HFFc6 (cell line): ENCODE measurements around the gene MRPL27. TPM values are rescaled to one million over a fixed set of nuclear protein-coding genes. Genes with fewer than 3 reads are reported as not detected.

Experiments
- DNase-seq: peaks from one replicate; pipeline ENCODE4 v3.0.0-alpha.2; 2018
- H3K27ac Mint-ChIP-seq: 2 replicates; pipeline ENCODE4 v1.8.0; 2020; ENCODE audit warnings: mild to moderate bottlenecking, mixed read lengths
- H3K27me3 Mint-ChIP-seq: 2 replicates; pipeline ENCODE4 v1.8.0; 2021; ENCODE audit warnings: mild to moderate bottlenecking, moderate library complexity, mixed read lengths; ENCODE audit not compliant: insufficient read depth
- H3K36me3 Mint-ChIP-seq: 2 replicates; pipeline ENCODE4 v1.8.0; 2021; ENCODE audit warnings: low read depth, mixed read lengths
- H3K4me1 Mint-ChIP-seq: 2 replicates; pipeline ENCODE4 v1.8.0; 2020; ENCODE audit warnings: low read depth, mixed read lengths
- H3K4me3 Mint-ChIP-seq: 2 replicates; pipeline ENCODE4 v1.8.0; 2020; ENCODE audit warnings: mild to moderate bottlenecking, moderate library complexity, mixed read lengths
- H3K9me3 Mint-ChIP-seq: 2 replicates; pipeline ENCODE4 v1.8.0; 2020; ENCODE audit warnings: mild to moderate bottlenecking, mixed read lengths
- total RNA-seq, 6 experiments: library from RNA; stranded (reverse); fragmentation: NEBNext Ultra II Directional; extraction: Animal tissue kit (Norgen Biotek cat#: 25700); gene quantifications; 2 replicates in 1 of 6; 3 replicates in 5 of 6; pipeline ENCODE4 v1.2.3, GENCODE V29; 2021
- TF ChIP-seq, protein P1 (sequence below): fragments of 200-600 bp; sonication (generic); IDR thresholded peaks from 2 replicates; pipeline ENCODE4 v1.5.0; 2021; ENCODE audit warnings: antibody characterized with exemption, mild to moderate bottlenecking

The MRPL27 gene
- total RNA-seq, 6 experiments from 2014 or later, result 70.0 to 78.7 (median 75.0) TPM

DNA sequence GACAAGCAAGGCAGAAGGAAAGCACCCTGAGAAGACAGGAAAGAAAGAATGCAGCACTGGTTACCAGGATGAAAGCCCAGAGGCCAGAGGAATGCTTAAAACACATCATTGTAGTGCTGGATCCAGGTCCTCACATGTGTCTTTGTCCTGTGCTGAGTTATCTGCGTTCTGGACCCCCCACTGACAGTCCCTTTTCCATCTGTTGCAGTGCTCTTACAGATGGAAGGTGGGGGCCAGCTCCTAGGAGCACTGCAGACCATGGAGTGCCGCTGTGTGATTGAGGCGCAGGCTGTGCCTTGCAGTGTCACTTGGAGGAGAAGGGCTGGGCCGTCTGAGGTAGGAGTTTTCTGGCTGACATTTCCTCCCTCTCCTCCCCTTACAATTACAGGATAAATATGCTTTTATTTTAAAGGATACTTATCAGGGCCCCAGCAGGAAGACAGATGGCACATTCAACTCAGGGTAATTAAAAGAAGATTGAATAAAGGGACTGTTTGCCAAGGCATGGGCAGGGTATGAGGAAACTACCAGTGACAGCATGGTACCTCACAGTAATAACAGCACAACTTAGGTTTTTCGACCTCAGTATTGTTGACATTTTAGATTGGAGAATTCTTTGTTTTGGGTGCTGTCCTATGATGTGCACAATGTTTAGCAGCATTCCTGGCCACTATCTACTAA, 3.0 kb upstream of the MRPL27 start:
- Mint-ChIP-seq H3K4me1 (peaks cover 34% of the 10 kb centered on the region), H3K27me3 (peaks cover 2% of the 10 kb centered on the region), H3K9me3 (no peaks in the 10 kb centered on the region), H3K36me3 (peaks cover 24% of the 10 kb centered on the region), H3K27ac (no peak overlapping the region; the same call in 1 of the 2 replicates), H3K4me3 (no peak overlapping the region)
- TF ChIP-seq, protein P1, sequence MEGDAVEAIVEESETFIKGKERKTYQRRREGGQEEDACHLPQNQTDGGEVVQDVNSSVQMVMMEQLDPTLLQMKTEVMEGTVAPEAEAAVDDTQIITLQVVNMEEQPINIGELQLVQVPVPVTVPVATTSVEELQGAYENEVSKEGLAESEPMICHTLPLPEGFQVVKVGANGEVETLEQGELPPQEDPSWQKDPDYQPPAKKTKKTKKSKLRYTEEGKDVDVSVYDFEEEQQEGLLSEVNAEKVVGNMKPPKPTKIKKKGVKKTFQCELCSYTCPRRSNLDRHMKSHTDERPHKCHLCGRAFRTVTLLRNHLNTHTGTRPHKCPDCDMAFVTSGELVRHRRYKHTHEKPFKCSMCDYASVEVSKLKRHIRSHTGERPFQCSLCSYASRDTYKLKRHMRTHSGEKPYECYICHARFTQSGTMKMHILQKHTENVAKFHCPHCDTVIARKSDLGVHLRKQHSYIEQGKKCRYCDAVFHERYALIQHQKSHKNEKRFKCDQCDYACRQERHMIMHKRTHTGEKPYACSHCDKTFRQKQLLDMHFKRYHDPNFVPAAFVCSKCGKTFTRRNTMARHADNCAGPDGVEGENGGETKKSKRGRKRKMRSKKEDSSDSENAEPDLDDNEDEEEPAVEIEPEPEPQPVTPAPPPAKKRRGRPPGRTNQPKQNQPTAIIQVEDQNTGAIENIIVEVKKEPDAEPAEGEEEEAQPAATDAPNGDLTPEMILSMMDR, result no peak
- DNase-seq, result no peak

DNA sequence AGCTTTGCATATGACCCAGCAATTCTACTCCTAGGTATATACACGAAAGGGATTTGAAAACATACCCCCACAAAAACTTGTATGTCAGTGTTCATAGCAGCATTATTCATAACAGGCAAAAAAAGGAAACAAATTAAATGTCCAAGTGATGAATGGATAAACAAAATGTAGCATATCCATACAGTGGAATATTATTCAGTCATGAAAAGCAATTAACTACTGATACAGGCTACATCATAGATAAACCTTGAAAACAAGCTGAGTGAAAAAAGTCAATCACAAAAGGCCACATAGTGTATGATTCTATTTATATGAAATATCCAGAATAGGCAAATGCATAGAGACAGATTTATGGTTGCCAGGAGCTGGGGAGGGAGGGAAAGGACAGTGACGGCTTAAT, 721 bp upstream of the MRPL27 start:
- Mint-ChIP-seq H3K4me1 (peaks cover 33% of the 10 kb centered on the region), H3K9me3 (no peaks in the 10 kb centered on the region), H3K4me3 (peak overlapping the region; percentile 99), H3K36me3 (peaks cover 27% of the 10 kb centered on the region), H3K27ac (peak overlapping the region; percentile 99; the same call in 1 of the 2 replicates), H3K27me3 (peaks cover 2% of the 10 kb centered on the region; the same call in 1 of the 2 replicates)
- no peak for DNase-seq
- TF ChIP-seq, protein P1, result no peak

DNA sequence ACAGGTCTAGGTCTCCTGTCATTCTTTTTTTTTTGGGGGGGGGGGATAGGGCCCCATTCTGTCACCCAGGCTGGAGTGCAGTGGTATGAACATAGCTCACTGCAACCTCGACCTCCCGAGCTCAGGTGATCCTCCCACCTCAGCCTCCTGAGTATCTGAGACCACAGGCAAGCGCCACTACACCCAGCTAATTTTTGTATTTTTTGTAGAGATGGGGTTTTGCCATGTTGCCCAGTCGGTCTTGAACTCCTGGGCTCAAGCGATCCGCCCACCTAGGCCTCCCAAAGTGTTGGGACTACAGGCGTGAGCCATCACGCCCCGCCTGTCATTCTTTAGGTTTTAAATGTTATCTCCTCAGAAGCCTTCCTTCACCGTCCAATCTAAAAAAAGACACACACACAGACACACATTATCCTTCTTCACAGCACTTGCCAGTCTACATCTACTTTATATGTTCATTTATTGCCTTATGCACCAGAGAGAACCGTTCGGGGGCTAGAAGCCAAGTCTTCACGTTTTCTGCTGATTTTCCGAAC, 694 bp downstream of the MRPL27 start:
- Mint-ChIP-seq H3K4me3 (peak overlapping the region; percentile 99), H3K27ac (peak overlapping the region; percentile 99), H3K27me3 (peaks cover 2% of the 10 kb centered on the region; the same call in 1 of the 2 replicates), H3K4me1 (peaks cover 28% of the 10 kb centered on the region), H3K9me3 (no peaks in the 10 kb centered on the region), H3K36me3 (peaks cover 38% of the 10 kb centered on the region)
- TF ChIP-seq, protein P1, result no peak
- no peak for DNase-seq

DNA sequence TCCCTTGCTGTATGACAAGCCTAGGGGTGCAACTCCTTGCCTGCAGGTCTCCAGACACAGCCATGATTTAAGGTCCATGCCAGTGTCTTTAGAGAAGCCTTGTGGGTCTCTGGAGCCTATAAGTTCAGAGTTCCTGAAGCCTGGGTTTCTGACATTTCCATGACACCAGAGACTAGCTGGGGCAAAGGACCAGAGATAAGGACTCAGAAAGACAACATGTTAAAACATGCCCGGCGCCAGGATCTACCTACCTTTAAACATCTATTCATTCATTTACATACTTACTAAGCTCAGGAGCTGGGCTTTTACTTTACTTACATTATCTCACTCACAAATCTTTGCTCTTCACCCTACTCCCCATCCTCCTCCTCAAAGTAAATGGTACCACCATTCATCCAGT, 1.5 kb downstream of the MRPL27 start:
- Mint-ChIP-seq H3K36me3 (peaks cover 38% of the 10 kb centered on the region), H3K9me3 (no peaks in the 10 kb centered on the region), H3K4me1 (peaks cover 28% of the 10 kb centered on the region), H3K27ac (peak overlapping the region; percentile 48), H3K4me3 (peak overlapping the region; percentile 99), H3K27me3 (peaks cover 2% of the 10 kb centered on the region; the same call in 1 of the 2 replicates)
- DNase-seq, result no peak
- TF ChIP-seq, protein P1, result no peak

- TF ChIP-seq, protein P1, result no peak
- no peak for DNase-seq
- Mint-ChIP-seq H3K36me3 (peaks cover 38% of the 10 kb centered on the region), H3K4me1 (peaks cover 36% of the 10 kb centered on the region), H3K4me3 (no peak overlapping the region), H3K27ac (no peak overlapping the region), H3K27me3 (peaks cover 2% of the 10 kb centered on the region; the same call in 1 of the 2 replicates), H3K9me3 (no peaks in the 10 kb centered on the region)
These were observed 2.9 kb downstream of the MRPL27 start for GRCh38 chr17:50370052-50370451.
